OCI-LY3 (cell line): ENCODE measurements around the gene LOX.

Experiments used
- CTCF ChIP-seq: fragments of 200-600, 300-600 bp; sonication (generic); IDR thresholded peaks from 2 replicates; pipeline ENCODE4 v1.5.1; 2014; ENCODE audit warnings: antibody characterized with exemption, low read length, low read depth
- EZH2phosphoT487 ChIP-seq: fragments of 200-600 bp; shearing (Covaris generic); IDR thresholded peaks from 2 replicates; pipeline ENCODE4 v1.6.1; 2018; ENCODE audit warnings: antibody characterized with exemption, mixed run types, low read depth

GRCh38 chr5:122015471-122015870, 62.6 kb downstream of the LOX start:
- TF ChIP-seq CTCF (no peak), EZH2phosphoT487 (no peak)
